GM19023 (cell line): ENCODE data around the gene TYSND1.
"Not testable (repeated sequence)": the region's sequence is repeated elsewhere in the genome, so short reads cannot be mapped to it uniquely, and the experiment has no call there.

Experiments used
- ATAC-seq: cut with Tn5 transposase; IDR thresholded peaks from one replicate; pipeline ENCODE4 v1.9.1; 2021; ENCODE audit warnings: mild to moderate bottlenecking, moderate library complexity; ENCODE audit not compliant: unreplicated experiment

TYSND1 gene

DNA sequence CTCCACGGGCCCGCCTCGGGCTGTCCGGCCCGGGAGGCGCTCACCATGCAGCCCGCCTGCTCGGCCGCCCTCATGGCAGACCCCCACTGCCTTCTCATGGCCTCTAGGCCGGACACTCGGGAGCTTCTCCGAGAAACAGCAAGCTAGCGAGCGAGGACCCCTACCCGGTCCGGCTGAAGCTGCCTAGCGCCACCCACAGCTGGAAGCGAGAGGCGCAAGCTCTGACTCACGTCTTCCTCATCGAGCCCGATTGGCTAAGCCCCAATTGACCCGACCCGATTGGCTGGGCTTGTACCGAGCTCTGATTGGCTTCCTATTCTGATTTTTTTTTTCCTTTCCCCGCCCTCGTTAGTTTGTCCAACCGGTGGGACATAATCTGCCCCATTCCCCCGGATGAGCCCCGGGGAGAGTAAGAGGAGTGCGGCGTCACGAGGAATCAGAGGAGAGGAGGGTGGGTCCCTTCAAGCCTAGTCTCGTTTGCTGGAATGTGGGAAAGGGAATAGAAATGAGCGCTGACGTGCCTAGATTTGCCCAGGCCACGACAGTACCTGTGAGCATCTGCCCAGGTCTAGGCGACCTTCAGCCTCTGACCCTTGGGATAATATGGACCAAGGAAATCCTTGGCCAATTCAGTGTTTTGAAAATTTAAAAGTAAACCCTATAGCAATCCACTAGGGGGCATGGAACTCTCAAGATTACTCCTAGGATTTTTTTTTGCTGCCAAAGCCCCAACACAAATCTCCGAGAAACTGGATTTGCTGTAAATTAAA, at the start of gene TYSND1:
Gene TYSND1 (minus strand): TSS at position 212 of the 770 bp plus-strand sequence. CDS start 114 bp downstream, at position 98.
- ATAC-seq, result peak; percentile 94

- no peak for ATAC-seq
These were observed 46.9 kb upstream of the TYSND1 start for GRCh38 chr10:70193391-70193844.

GRCh38 chr10:70192326-70192968, 45.9 kb upstream of the TYSND1 start:
- ATAC-seq, result no peak

GRCh38 chr10:70191972-70192305, 45.4 kb upstream of the TYSND1 start:
- ATAC-seq, result no peak

GRCh38 chr10:70191161-70191971, 44.9 kb upstream of the TYSND1 start:
- ATAC-seq, result no peak

DNA sequence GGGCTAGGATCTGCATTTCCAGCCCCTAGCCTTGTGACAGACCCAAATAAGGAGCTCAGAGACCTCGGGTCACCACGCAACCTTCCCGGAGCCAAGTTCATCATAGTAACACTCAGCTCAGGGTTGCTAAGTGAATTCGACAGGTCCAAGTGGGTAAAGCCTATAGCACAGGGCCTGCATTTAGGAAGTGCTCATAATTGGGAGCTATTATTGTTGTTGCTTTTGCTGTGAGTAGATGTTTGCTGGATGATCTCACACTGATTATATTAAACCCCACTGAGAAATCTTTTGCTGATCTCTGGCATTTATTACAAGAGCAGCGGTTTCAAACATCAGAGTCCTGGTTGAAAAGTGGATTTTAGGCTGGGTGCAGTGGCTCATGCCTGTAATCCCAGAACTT, 44.1 kb upstream of the TYSND1 start:
- ATAC-seq, result no peak

- no peak for ATAC-seq
These were observed 43.6 kb upstream of the TYSND1 start for GRCh38 chr10:70190102-70190501.

- ATAC-seq, result no peak
These were observed 42.3 kb upstream of the TYSND1 start for GRCh38 chr10:70188768-70189167.

DNA sequence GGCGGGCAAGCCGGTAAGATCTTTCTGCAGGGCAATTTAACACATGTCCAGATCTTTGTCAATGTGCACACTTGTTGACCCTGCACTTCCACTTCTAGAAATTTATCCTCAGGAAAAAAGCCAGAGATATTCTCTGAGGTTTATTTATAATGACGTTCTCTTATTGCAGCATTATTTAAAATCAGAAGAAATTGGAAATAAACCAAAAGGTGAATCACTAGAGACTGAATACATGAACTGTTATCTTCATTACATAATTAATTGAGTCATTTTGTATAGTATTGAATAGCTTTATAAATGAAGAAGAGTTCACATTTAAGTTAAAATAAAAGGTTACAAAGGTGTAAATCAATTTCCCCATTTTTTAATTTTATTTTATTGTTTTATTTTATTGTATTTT, 40.1 kb upstream of the TYSND1 start:
- no peak for ATAC-seq

DNA sequence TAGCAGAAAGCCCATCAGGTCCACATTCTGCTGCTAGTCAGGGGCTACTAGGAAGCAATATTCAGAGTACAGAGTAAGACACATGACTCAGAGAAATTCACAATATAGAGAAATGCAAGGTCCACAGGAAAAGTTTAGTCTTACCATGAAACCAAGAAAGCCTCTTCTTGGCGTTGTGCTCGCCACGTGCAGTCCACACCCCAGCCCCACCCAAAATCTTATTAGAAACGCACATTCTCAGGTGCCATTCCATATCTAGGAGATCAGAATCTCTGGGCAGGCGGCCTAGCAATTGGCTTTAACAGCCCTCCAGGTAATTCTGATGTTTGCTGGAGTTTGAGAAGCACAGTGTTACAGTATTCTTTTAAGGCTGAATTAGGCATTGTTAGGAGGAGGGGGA, 39.6 kb upstream of the TYSND1 start:
- no peak for ATAC-seq

- ATAC-seq, result no peak
These were observed 36.8 kb upstream of the TYSND1 start for GRCh38 chr10:70183304-70183703.

GRCh38 chr10:70179209-70179608, 32.7 kb upstream of the TYSND1 start:
- not testable (repeated sequence) for ATAC-seq

GRCh38 chr10:70178139-70178725, 31.7 kb upstream of the TYSND1 start:
- no peak for ATAC-seq

DNA sequence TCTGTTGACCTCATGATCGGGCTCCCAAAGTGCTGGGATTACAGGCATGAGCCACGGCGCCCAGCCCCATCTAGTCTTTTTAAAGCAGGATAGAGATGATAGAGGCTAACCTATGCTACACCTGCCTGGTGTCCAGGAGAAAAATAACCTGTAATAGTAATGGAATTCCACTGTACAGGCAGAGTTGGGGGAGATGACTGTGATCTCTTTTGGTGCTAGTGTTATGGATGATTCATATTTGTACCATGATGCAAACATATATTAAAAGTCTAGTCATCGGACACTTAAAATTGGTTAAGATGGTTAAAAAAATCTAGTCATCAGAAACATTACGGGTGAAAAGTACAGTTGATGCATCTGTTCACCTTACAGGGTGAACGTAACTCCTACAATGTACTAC, 29.9 kb upstream of the TYSND1 start:
- ATAC-seq, result no peak

DNA sequence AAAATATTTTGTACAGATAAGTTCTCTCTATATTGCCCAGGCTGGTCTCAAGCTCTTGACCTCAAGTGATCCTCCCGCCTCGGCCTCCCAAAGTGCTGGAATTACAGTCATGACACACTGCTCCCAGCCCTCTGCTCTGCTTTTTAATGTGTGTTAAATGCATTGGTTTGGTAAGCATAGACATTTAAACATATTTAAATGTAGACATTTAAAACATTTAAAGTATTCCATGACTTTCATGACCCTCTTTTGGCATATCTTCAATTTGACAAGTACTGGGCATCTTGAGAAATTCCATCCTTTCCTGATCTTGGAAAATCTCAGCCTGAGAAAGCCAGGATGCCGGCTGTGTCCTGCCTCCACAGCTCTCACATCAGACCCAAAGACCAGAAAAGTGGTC, 29.0 kb upstream of the TYSND1 start:
- ATAC-seq, result no peak

DNA sequence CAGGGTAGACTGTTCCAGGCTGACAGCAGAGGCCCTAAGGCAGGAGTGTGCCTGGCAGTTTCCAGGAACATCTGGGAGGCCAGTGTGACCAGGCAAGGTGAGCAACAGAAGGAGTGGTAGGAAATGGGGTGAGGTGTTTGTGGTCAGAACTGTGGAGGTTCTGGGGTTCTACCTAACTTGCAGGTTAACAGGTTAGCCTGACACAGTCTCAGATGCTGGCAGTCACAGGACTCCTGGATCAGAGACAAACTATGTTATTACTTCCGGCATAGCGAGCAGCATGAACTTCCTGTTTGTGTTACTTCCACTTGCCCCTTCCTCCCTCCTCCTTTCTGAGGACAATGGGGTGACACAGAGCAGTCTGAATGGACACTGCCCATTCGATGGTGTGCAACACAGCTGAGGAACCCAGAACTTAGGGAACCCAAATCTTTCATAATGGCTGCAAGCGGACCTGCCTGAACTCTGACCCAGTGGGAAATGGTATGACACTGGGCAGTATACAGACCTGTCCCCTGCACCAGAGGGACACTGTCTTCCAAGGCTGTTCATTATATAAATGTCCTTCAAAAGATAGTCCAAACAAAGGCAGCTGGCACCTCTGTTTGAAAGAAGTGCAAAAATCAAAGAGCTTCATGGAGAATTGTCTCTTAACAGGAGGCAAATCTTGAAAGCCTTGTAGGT, 27.7 kb upstream of the TYSND1 start:
- no peak for ATAC-seq

DNA sequence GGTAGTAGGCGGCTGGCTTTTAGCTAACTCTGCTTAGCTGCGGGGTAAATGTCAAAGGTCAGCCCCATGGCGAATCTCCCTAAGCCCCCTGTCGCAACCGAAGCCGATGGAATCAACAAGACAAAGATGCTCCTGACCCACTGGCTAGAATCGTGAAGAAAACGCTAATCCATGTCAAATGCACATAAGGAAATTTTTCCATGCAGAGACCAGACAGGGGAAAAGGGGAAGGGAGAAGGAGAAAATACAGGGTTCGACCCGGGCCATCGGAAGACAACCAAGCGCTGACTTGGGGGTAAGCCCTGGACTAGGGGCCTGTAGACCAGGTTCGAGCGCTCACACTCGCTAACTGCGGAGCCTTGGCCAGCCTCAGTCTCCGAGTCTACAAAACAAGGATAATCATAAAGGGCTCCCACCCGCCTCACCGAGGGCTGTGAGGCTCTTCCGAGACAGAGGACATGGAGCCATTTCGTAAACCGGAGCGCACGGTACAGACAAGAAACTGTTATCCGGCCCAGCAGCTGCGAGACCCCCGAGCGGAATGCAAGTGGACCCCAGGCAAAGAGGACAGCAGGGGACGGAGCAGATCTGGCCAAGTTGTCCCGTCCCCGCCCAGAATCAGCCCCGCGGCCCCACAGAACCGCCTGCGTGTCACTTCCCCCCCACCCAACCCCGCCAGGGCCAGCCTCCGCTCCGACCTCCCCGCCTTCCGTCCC, 23.3 kb upstream of the TYSND1 start:
- peak; percentile 12 for ATAC-seq

GRCh38 chr10:70169011-70169410, 22.5 kb upstream of the TYSND1 start:
- ATAC-seq, result no peak

DNA sequence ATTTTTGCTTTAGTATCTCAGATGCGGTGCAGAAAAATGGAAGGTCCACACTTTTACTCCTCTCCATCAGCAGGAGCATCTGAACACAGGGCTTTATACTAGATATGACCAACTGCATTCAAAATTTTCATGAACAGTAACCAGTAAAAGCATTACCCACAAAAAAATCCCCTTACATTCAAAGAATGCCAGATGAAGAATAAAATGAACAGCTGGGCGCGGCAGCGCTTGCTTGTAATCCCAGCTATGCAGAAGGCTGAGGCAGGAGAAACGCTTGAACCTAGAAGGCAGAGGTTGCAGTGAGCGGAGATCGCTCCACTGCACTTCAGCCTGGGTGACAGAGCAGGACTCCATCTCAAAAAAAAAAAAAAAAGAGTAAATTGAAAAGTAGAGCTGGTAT, 20.7 kb upstream of the TYSND1 start:
- ATAC-seq, result no peak

GRCh38 chr10:70166394-70166793, 19.9 kb upstream of the TYSND1 start:
- no peak for ATAC-seq
